HUES48 (cell line): ENCODE results near the gene LIM2.
"Not testable (repeated sequence)": the region's sequence is repeated elsewhere in the genome, so short reads cannot be mapped to it uniquely, and the experiment has no call there.

Experiments used
- H3K27ac ChIP-seq: one replicate; pipeline ENCODE4 v1.7.0; 2013; ENCODE audit warnings: low read depth, low read length, inconsistent platforms
- H3K27me3 ChIP-seq: 2 replicates; pipeline ENCODE4 v1.6.1; 2013; ENCODE audit warnings: mild to moderate bottlenecking, low read length; ENCODE audit not compliant: control insufficient read depth, insufficient read depth
- H3K36me3 ChIP-seq: 2 replicates; pipeline ENCODE4 v1.6.1; 2013; ENCODE audit warnings: low read length; ENCODE audit not compliant: control insufficient read depth, insufficient read depth
- H3K4me1 ChIP-seq: 2 replicates; pipeline ENCODE4 v1.6.1; 2013; ENCODE audit warnings: mild to moderate bottlenecking, low read length; ENCODE audit not compliant: control insufficient read depth, insufficient read depth
- H3K4me3 ChIP-seq: 2 replicates; pipeline ENCODE4 v1.5.1; 2013; ENCODE audit warnings: mild to moderate bottlenecking, low read depth, low read length
- H3K9ac ChIP-seq: 2 replicates; pipeline ENCODE4 v1.6.1; 2013; ENCODE audit warnings: mild to moderate bottlenecking, low read depth, low read length, moderate library complexity
- H3K9me3 ChIP-seq: 2 replicates; pipeline ENCODE4 v1.6.1; 2013; ENCODE audit warnings: low read length; ENCODE audit not compliant: control insufficient read depth, insufficient read depth

The LIM2 gene

GRCh38 chr19:51417107-51417809, 29.5 kb upstream of the LIM2 start, which contains the start of gene SIGLEC10:
Gene SIGLEC10, minus strand, starts transcription at chr19:51417642. Its CDS starts 61 bp downstream, at chr19:51417581.
- no peak within 1 kb of the TSS for H3K9ac ChIP-seq
- H3K4me3 ChIP-seq, result no peak within 1 kb of the TSS
- H3K27ac ChIP-seq, result no peak within 1 kb of the TSS
- H3K27me3 ChIP-seq, result peaks cover 8% of the 10 kb centered on the region; the same call in 1 of the 2 replicates
- no peaks in the 10 kb centered on the region for H3K4me1 ChIP-seq
- 0 out of 2 replicates have a peak, but pooled peaks cover 3% of the 10 kb centered on the region for H3K36me3 ChIP-seq
- H3K9me3 ChIP-seq, result no peaks in the 10 kb centered on the region

DNA sequence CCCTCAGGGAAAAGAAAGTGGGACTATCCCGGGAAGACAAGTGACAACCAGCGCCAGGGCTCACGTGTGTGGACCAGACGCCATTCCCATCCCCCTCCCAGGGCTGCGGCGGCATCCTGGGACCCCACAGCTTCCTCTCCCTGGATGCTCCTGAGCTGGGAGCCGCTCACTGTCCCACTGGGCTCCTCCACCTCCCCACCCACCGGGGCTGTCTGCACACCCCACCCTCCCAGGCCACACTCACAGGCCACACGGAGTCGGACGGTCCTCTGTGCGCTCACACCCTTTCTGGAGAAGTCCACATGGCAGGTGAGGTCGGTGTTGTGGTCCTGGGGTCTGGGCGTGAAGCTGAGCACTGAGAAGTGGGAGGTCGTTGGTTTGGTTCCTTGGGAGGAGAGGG, 28.6 kb upstream of the LIM2 start:
- not testable (repeated sequence) for H3K36me3 ChIP-seq, H3K9ac ChIP-seq, H3K4me1 ChIP-seq, H3K4me3 ChIP-seq, H3K27me3 ChIP-seq, H3K27ac ChIP-seq, H3K9me3 ChIP-seq

DNA sequence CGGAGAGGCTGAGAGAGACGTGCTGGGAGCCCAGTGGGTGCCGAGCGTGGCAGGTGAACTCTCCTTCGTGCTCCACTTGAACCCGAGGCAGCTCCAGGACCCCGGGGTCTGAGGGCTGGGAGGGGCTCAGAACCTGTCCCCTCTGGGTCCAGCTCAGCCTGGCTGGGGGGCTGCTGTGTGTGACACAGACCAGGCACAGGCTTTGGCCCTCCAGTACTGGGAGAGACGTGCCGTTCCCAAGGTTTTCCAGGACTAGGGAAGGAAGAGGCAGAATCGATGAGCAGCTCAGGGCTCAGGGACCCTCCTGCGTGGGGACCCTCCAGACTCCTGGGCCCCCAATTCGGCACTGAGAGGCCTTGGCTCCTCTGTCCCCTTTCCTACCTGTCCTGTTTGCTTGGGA, 27.4 kb upstream of the LIM2 start:
- Histone ChIP-seq H3K27me3 (no peaks in the 10 kb centered on the region), H3K36me3 (0 out of 2 replicates have a peak, but pooled peaks cover 3% of the 10 kb centered on the region), H3K9me3 (no peaks in the 10 kb centered on the region), H3K27ac (no peak overlapping the region), H3K9ac (no peak overlapping the region), H3K4me1 (no peaks in the 10 kb centered on the region), H3K4me3 (no peak overlapping the region)

DNA sequence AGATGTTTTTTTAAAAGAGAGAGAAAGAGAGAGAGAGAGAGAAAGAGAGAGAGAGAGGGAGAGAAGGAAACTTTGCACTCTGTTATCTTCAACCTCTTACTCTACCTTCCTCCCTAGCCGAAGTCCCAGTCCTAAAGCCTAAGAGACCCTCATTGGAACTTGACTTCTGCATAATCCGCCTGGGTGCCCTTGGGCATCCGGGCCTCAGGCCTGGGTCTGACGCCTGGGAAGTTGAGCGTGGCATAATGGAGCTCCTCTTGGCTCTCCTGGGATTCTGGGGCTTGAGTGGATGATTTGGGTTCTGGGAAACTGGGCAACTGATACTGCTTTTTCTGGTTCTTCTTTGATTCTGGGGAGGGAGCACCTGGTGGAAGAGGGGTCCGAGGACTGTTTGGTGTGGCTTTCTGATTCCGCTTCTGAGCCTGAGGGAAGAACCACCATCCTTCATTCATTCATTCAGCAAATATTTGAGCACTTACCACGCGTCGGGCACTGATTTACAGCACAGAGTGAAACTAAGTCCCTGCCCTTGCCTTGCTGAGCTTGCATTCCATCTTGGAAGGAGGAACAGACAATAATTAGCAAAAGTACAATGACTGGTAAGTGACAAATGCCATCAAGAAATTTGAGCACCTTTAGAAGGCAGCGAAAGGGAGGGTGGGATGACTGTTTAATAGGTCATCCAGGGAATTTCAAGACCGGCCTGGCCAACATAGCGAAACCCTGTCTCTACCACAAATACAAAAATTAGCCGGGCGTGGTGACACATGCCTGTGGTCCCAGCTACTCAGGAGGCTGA, 23.4 kb upstream of the LIM2 start:
- peaks cover 6% of the 10 kb centered on the region; the same call in 1 of the 2 replicates for H3K36me3 ChIP-seq
- no peaks in the 10 kb centered on the region for H3K9me3 ChIP-seq
- H3K4me1 ChIP-seq, result peaks cover 10% of the 10 kb centered on the region
- no peaks in the 10 kb centered on the region for H3K27me3 ChIP-seq
- no peak overlapping the region for H3K27ac ChIP-seq
- no peak overlapping the region for H3K9ac ChIP-seq
- H3K4me3 ChIP-seq, result no peak overlapping the region

DNA sequence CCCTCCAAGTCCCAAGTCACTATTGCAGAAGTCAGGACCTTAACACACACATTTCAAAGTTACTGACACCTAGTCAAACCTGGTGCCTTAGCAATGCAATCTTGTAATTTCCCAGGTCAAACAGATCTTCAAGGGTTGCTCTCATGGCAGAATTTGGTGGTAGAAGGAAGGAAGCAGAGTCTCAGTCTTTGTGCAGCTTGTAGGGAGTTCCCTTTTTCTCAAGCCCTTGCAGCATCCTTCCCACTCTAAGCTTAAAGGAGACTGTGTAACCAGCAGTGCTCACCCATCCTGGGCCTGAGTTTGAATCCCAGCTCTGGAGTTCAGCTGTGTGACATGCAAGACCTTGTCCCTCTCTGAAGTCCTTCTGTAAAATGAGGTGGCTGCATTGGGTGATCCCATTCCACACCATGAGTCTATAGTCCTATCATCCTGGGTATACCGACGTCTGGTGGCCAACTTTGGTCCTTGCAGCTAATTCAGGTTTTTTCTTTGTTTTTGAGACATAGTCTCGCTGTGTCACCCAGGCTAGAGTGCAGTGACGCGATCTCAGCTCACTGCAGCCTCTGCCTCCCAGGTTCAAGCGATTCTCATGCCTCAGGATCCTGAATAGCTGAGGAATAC, 19.8 kb upstream of the LIM2 start:
- no peaks in the 10 kb centered on the region for H3K27me3 ChIP-seq
- H3K9ac ChIP-seq, result no peak overlapping the region
- no peak overlapping the region for H3K4me3 ChIP-seq
- H3K36me3 ChIP-seq, result peaks cover 10% of the 10 kb centered on the region
- H3K27ac ChIP-seq, result peak overlapping the region; percentile 65
- peaks cover 10% of the 10 kb centered on the region for H3K4me1 ChIP-seq
- H3K9me3 ChIP-seq, result peaks cover 14% of the 10 kb centered on the region

DNA sequence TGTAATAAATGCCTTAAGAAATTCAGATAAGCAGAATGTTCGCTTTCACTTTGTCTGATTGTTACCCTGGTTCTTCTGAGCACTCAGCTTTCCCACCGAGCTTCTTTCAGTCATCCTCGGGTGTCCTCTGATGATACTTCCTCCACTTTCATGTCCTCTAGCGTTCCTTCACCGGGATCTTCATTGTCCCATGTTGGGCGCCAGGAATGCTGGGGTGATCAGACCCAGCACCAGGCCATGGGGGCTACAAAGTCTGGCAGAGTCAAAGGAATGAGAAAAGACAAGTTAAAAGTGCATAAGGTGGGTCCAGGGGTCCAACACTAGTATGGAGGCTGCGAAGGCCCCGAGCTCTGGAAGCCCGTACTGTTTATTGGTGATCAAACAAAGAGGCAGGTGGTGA, 14.3 kb upstream of the LIM2 start:
- Histone ChIP-seq H3K9me3 (peaks cover 29% of the 10 kb centered on the region), H3K4me3 (no peak overlapping the region), H3K9ac (no peak overlapping the region), H3K27me3 (no peaks in the 10 kb centered on the region), H3K36me3 (peaks cover 10% of the 10 kb centered on the region), H3K4me1 (no peaks in the 10 kb centered on the region), H3K27ac (no peak overlapping the region)

GRCh38 chr19:51399936-51400335, 12.2 kb upstream of the LIM2 start:
- H3K27ac ChIP-seq, H3K36me3 ChIP-seq: not testable (repeated sequence)

GRCh38 chr19:51399231-51399630, 11.5 kb upstream of the LIM2 start:
- Histone ChIP-seq H3K36me3 (peaks cover 5% of the 10 kb centered on the region), H3K4me1 (no peaks in the 10 kb centered on the region), H3K4me3 (no peak overlapping the region), H3K27ac (no peak overlapping the region), H3K9ac (no peak overlapping the region), H3K27me3 (no peaks in the 10 kb centered on the region), H3K9me3 (peaks cover 25% of the 10 kb centered on the region)

More at GRCh38 chr19:51399936-51400335, 12.2 kb upstream of the LIM2 start:
- not testable (repeated sequence) for H3K4me3 ChIP-seq, H3K4me1 ChIP-seq, H3K9ac ChIP-seq, H3K27me3 ChIP-seq
- H3K9me3 ChIP-seq, result peaks cover 25% of the 10 kb centered on the region

GRCh38 chr19:51398096-51398704, 10.4 kb upstream of the LIM2 start:
- no peak overlapping the region for H3K4me3 ChIP-seq
- no peaks in the 10 kb centered on the region for H3K4me1 ChIP-seq
- peaks cover 19% of the 10 kb centered on the region for H3K9me3 ChIP-seq
- H3K36me3 ChIP-seq, result peaks cover 2% of the 10 kb centered on the region
- no peaks in the 10 kb centered on the region for H3K27me3 ChIP-seq
- H3K27ac ChIP-seq, result no peak overlapping the region
- no peak overlapping the region for H3K9ac ChIP-seq

GRCh38 chr19:51397453-51397852, 9.7 kb upstream of the LIM2 start:
- not testable (repeated sequence) for H3K4me3 ChIP-seq, H3K27ac ChIP-seq, H3K4me1 ChIP-seq, H3K9ac ChIP-seq, H3K36me3 ChIP-seq, H3K27me3 ChIP-seq
- peaks cover 13% of the 10 kb centered on the region for H3K9me3 ChIP-seq
